ENCODE data around the gene SNX9.
A peak's percentile ranks its signal among the peaks of the same experiment; 100 is the strongest.

SNX9 gene

DNA sequence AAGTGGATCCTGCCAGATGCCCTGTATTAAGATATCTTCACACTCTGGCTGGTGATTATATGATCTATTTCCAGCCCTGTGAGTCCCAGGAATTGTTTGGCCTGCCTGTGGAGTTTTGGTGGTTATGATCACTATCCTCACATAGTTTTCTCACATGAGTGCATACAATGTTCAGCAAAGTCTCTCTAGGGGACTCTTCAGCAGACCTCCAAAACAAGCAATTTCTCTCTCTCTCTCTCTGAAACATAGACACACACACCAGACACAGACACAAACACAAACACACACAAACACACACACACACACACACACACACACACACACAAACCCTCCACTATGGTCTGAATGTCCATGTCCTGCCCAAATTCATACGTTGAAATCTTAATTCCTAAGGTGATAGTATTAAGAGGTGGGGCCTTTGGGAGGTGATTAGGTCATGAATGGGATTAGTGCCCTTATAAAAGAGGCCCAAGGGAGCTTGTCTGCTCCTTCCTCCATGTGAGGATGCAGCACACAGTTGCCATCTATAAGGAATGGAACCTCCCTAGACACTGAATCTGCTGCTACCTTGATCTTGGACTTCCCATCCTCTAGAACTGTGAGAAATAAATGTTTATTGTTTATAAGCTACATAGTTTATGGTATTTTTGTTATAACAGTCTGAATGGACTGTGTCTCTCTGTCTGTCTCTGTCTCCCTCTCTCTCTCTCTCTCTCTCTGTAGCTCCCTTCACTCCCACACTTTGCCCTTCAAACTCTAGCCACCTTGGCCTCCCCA is 136.6 kb downstream of the SNX9 start:
- POLR2A ChIA-PET (ENCODE audit: low non-redundant PET) = no interaction called here
- TF ChIP-seq, protein P1, sequence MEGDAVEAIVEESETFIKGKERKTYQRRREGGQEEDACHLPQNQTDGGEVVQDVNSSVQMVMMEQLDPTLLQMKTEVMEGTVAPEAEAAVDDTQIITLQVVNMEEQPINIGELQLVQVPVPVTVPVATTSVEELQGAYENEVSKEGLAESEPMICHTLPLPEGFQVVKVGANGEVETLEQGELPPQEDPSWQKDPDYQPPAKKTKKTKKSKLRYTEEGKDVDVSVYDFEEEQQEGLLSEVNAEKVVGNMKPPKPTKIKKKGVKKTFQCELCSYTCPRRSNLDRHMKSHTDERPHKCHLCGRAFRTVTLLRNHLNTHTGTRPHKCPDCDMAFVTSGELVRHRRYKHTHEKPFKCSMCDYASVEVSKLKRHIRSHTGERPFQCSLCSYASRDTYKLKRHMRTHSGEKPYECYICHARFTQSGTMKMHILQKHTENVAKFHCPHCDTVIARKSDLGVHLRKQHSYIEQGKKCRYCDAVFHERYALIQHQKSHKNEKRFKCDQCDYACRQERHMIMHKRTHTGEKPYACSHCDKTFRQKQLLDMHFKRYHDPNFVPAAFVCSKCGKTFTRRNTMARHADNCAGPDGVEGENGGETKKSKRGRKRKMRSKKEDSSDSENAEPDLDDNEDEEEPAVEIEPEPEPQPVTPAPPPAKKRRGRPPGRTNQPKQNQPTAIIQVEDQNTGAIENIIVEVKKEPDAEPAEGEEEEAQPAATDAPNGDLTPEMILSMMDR (conservative IDR thresholded peaks at IDR 0.05; ENCODE audit: low read depth) = no peak
- DNase-seq (ENCODE audit: low spot score) = no peak
- H3K27ac ChIP-seq = no peak overlapping the region
- CTCF ChIA-PET = no interaction called here

DNA sequence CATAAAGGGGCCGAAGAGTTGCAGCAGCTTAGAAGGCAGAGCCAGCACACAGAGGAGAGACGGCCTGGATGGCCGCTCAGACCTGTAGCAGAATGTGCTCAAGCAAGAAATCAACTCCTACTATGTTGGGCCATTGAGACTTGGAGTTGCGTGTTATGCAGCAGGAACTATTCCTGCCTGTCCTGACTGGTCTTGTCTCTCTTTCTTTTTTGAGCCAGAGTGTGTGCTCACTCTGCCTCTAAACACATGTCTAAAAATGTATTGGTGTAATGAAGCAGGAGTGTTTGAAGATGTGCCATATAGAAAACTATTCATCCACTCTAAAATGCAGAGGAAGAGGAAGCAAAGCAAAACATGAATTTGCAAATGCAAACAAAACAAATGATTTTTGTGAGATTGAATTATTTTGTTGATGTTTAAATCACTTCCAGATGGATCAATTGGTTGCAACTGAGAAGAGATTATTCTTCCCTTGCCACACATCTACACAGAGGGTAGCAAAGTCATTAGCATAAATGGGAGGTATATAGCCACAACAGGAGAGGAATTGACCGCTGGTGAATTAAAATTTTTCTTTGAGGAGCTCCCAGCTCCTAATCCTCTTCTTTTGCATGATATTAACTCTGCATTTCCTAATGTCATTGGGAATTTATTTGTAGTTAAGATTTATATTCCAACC is 138.2 kb downstream of the SNX9 start:
- ChIA-PET CTCF (interaction anchor here (1.0 kb wide), 1 partner anchor 111 kb away, joined by 4 read pairs; no protein-coding TSS in a partner anchor), POLR2A (ENCODE audit: low non-redundant PET) (no interaction called here)
- no peak for DNase-seq (ENCODE audit: low spot score)
- TF ChIP-seq, protein P1 (conservative IDR thresholded peaks at IDR 0.05; ENCODE audit: low read depth) = no peak
- H3K27ac ChIP-seq = no peak overlapping the region

DNA sequence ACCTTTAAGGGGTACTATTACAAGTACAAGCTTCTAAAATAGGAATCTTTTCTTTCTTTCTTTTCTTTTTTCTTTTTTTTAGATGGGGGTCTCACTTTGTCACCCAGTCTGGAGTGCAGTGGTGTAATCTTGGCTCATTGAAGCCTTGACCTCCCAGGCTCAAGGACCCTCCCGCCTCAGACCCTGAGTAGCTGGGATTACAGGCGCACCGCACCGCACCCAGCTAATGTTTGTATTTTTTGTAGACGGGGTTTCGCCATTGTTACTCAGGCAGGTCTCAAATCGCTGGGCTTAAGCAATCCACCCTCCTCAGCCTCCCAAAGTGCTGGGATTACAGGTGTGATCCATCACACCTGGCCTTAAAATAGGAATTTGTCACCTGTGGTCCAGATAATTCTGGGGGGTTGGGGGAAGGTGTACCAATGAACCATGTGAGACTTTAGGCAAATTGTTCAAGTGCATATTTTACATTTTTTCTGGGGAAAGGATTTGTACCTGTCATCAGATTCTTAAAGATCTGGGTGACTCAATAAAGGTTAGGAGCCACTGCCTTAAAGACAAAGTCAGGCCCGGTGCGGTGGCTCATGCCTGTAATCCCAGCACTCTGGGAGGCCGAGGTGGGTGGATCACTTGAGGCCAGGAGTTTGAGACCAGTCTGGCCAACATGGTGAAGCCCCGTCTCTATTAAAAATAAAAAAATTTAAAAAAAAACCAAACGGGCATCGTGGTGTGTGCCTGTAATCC is 139.0 kb downstream of the SNX9 start:
- CTCF ChIA-PET = interaction anchor here (1.0 kb wide), 1 partner anchor 110 kb away, joined by 4 read pairs; no protein-coding TSS in a partner anchor
- POLR2A ChIA-PET (ENCODE audit: low non-redundant PET) = no interaction called here

DNA sequence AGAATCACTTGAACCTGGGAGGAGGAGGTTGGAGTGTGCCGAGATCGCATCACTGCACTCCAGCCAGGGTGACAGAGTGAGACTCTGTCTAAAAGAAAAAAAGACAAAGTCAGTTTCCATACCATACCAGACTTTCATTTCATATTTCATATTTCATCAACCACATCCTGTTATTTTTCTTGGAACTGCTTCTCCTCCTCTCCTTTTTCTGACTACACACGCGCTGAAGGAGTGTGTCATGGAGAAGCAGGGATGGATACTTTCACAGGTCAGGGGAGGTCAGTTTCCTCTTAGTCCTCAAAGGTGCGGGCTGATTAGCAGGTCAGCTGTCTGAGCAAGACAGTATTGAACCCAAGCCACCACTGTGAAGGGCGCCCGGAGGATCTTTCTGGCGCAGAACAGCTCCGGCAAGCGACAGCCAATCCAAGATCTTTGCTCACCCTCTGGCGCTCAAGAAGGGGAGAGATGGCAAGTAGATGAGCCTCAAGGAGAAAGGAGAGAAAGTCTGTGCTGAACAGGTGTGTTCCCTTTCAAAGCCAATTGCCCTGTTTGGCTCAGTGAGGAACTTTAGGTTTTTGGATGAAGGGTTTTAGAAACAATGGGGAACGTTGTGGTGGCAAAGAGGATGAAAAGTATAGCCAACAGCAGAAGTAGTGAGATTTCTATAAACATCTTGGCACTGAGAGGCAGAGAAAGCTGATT is 139.7 kb downstream of the SNX9 start:
- H3K27ac ChIP-seq = peak overlapping the region; percentile 26; the same call in 1 of the 2 replicates
- ChIA-PET POLR2A (ENCODE audit: low non-redundant PET) (interaction anchor here (0.8 kb wide), 1 partner anchor 11 kb away, joined by 3 read pairs; no protein-coding TSS in a partner anchor), CTCF (interaction anchor here (0.7 kb wide), 1 partner anchor 26 kb away, joined by 3 read pairs; no protein-coding TSS in a partner anchor)
- TF ChIP-seq, protein P1 (conservative IDR thresholded peaks at IDR 0.05; ENCODE audit: low read depth) = no peak
- DNase-seq (ENCODE audit: low spot score) = no peak

More for the DNA sequence above, 139.0 kb downstream of the SNX9 start:
- peak overlapping the region; percentile 26; the same call in 1 of the 2 replicates for H3K27ac ChIP-seq
- DNase-seq (ENCODE audit: low spot score) = no peak
- TF ChIP-seq, protein P1 (conservative IDR thresholded peaks at IDR 0.05; ENCODE audit: low read depth) = no peak

DNA sequence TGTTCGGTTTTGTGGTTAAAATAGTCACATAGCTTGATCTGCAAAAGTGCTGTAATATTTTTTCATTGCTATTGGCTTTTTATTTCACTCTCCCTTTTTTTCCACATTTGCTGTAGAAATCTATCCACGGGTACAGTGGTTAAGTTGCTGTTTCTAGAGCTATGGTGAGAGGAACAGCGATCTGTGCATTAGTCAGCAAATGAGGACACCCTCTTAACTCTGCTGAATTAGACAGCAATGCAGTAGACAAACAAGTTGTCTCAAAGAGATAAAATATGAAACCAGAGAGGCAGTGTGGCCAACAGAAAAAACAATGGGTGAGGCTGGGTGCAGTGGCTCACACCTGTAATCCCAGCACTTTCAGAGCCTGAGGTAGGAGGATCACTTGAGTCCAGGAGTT is 141.1 kb downstream of the SNX9 start:
- TF ChIP-seq, protein P1 (conservative IDR thresholded peaks at IDR 0.05; ENCODE audit: low read depth) = no peak
- ChIA-PET CTCF (no interaction called here), POLR2A (ENCODE audit: low non-redundant PET) (no interaction called here)
- no peak overlapping the region for H3K27ac ChIP-seq
- no peak for DNase-seq (ENCODE audit: low spot score)

DNA sequence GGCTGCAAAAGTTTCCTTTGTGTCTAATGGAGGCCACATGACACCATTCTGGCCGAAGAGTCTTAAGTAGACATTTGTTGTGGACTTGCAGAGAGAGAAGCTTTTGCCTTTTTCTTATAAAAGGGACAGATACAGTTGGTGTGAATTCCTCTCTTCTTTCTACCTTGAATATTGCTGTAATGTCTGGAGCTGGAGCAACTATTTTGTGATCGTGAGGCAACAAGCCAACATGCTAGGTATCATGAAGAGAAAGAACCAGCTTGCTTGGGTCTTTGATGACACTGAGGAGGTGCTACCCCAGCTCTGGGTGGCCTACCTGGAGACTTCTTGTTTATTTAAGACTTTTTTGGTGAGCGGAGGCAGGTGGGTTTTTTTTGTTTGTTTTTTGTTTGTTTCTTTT is 142.3 kb downstream of the SNX9 start:
- ChIA-PET POLR2A (ENCODE audit: low non-redundant PET) (no interaction called here), CTCF (no interaction called here)
- H3K27ac ChIP-seq = no peak overlapping the region
- TF ChIP-seq, protein P1 (conservative IDR thresholded peaks at IDR 0.05; ENCODE audit: low read depth) = no peak
- DNase-seq (ENCODE audit: low spot score) = no peak

Data from RWPE1 (cell line).